Activated T-cell treated with anti-CD3 and anti-CD28 coated beads, Interleukin-2, amount 50 U/mL, for 4 hours (primary cell): ENCODE results near the gene MLH1. TPM values are rescaled to one million over a fixed set of nuclear protein-coding genes. Genes with fewer than 3 reads are reported as not detected.

Experiments
- ATAC-seq, 2 donors: fragments of 200-7000 bp; cut with Tn5 transposase; one replicate each; pipeline ENCODE4 v1.10.0; 2021
- DNase-seq: peaks from one replicate; pipeline ENCODE4 v3.0.0-alpha.2; 2020
- H3K27me3 Mint-ChIP-seq: one replicate; pipeline ENCODE4 v1.8.0; 2021; ENCODE audit warnings: low read depth, mixed read lengths
- H3K36me3 Mint-ChIP-seq: one replicate; pipeline ENCODE4 v1.8.0; 2022; ENCODE audit warnings: mixed read lengths; ENCODE audit not compliant: insufficient read depth
- H3K4me1 Mint-ChIP-seq: one replicate; pipeline ENCODE4 v1.8.0; 2021; ENCODE audit warnings: low read depth, mixed read lengths
- H3K4me3 Mint-ChIP-seq: one replicate; pipeline ENCODE4 v1.8.0; 2021; ENCODE audit warnings: mild to moderate bottlenecking, moderate library complexity, mixed read lengths
- H3K9me3 Mint-ChIP-seq: one replicate; pipeline ENCODE4 v1.8.0; 2021; ENCODE audit warnings: mixed read lengths
- total RNA-seq, 3 donors: library from RNA; stranded (reverse); gene quantifications; one replicate each; pipeline ENCODE4 v1.2.1, GENCODE V29; 2021

Gene MLH1
- total RNA-seq, 3 donors from 2014 or later, result 50.7 to 63.9 (median 56.2) TPM

- no peak for DNase-seq
- no peaks in the 10 kb centered on the region for H3K4me1 Mint-ChIP-seq
Observed at GRCh38 chr3:37014620-37015019, 21.3 kb downstream of the MLH1 start.

GRCh38 chr3:37015642-37016041 lies 22.3 kb downstream of the MLH1 start:
- H3K27me3 Mint-ChIP-seq, result no peaks in the 10 kb centered on the region
- no peaks in the 10 kb centered on the region for H3K9me3 Mint-ChIP-seq
- DNase-seq, result no peak
- ATAC-seq, result no peak
- H3K36me3 Mint-ChIP-seq, result peaks cover 53% of the 10 kb centered on the region
- no peaks in the 10 kb centered on the region for H3K4me1 Mint-ChIP-seq
- H3K4me3 Mint-ChIP-seq, result no peak overlapping the region

More at GRCh38 chr3:37014620-37015019, 21.3 kb downstream of the MLH1 start:
- Mint-ChIP-seq H3K36me3 (peaks cover 48% of the 10 kb centered on the region), H3K4me3 (no peak overlapping the region), H3K27me3 (no peaks in the 10 kb centered on the region), H3K9me3 (no peaks in the 10 kb centered on the region)
- no peak for ATAC-seq

GRCh38 chr3:37016903-37017302 lies 23.6 kb downstream of the MLH1 start:
- Mint-ChIP-seq H3K36me3 (peaks cover 53% of the 10 kb centered on the region), H3K4me1 (no peaks in the 10 kb centered on the region), H3K27me3 (no peaks in the 10 kb centered on the region), H3K9me3 (no peaks in the 10 kb centered on the region), H3K4me3 (no peak overlapping the region)
- DNase-seq (no peak), ATAC-seq (no peak)

GRCh38 chr3:37017683-37018082 lies 24.4 kb downstream of the MLH1 start:
- H3K4me1 Mint-ChIP-seq, result no peaks in the 10 kb centered on the region

GRCh38 chr3:37024092-37024491 lies 30.8 kb downstream of the MLH1 start:
- ATAC-seq (no peak), DNase-seq (no peak)
- no peaks in the 10 kb centered on the region for H3K27me3 Mint-ChIP-seq
- H3K4me1 Mint-ChIP-seq, result peaks cover 2% of the 10 kb centered on the region
- no peak overlapping the region for H3K4me3 Mint-ChIP-seq
- peaks cover 63% of the 10 kb centered on the region for H3K36me3 Mint-ChIP-seq
- no peaks in the 10 kb centered on the region for H3K9me3 Mint-ChIP-seq

More at GRCh38 chr3:37017683-37018082, 24.4 kb downstream of the MLH1 start:
- H3K36me3 Mint-ChIP-seq, result peaks cover 55% of the 10 kb centered on the region
- DNase-seq (no peak), ATAC-seq (no peak)
- H3K9me3 Mint-ChIP-seq, result no peaks in the 10 kb centered on the region
- H3K4me3 Mint-ChIP-seq, result no peak overlapping the region
- no peaks in the 10 kb centered on the region for H3K27me3 Mint-ChIP-seq

GRCh38 chr3:37024820-37025405 lies 31.6 kb downstream of the MLH1 start:
- DNase-seq, result no peak
- no peaks in the 10 kb centered on the region for H3K27me3 Mint-ChIP-seq
- peaks cover 2% of the 10 kb centered on the region for H3K4me1 Mint-ChIP-seq
- ATAC-seq, result no peak
- H3K36me3 Mint-ChIP-seq, result peaks cover 59% of the 10 kb centered on the region
- H3K4me3 Mint-ChIP-seq, result no peak overlapping the region
- H3K9me3 Mint-ChIP-seq, result no peaks in the 10 kb centered on the region

GRCh38 chr3:37025561-37026335 lies 32.4 kb downstream of the MLH1 start:
- Mint-ChIP-seq H3K27me3 (no peaks in the 10 kb centered on the region), H3K4me1 (peaks cover 2% of the 10 kb centered on the region), H3K4me3 (no peak overlapping the region), H3K36me3 (peaks cover 53% of the 10 kb centered on the region), H3K9me3 (no peaks in the 10 kb centered on the region)
- ATAC-seq, result no peak
- no peak for DNase-seq

- no peak for DNase-seq
- H3K4me3 Mint-ChIP-seq, result no peak overlapping the region
- no peaks in the 10 kb centered on the region for H3K27me3 Mint-ChIP-seq
- no peak for ATAC-seq
- H3K9me3 Mint-ChIP-seq, result no peaks in the 10 kb centered on the region
- peaks cover 49% of the 10 kb centered on the region for H3K36me3 Mint-ChIP-seq
- peaks cover 2% of the 10 kb centered on the region for H3K4me1 Mint-ChIP-seq
Observed at GRCh38 chr3:37026851-37027250, 33.5 kb downstream of the MLH1 start.

GRCh38 chr3:37028329-37028728 lies 35.0 kb downstream of the MLH1 start:
- Mint-ChIP-seq H3K4me3 (no peak overlapping the region), H3K27me3 (no peaks in the 10 kb centered on the region), H3K9me3 (no peaks in the 10 kb centered on the region), H3K36me3 (peaks cover 51% of the 10 kb centered on the region), H3K4me1 (peaks cover 2% of the 10 kb centered on the region)
- ATAC-seq (no peak), DNase-seq (no peak)

- no peak overlapping the region for H3K4me3 Mint-ChIP-seq
- no peaks in the 10 kb centered on the region for H3K9me3 Mint-ChIP-seq
- no peaks in the 10 kb centered on the region for H3K27me3 Mint-ChIP-seq
- DNase-seq, result no peak
- ATAC-seq, result no peak
- peaks cover 2% of the 10 kb centered on the region for H3K4me1 Mint-ChIP-seq
- H3K36me3 Mint-ChIP-seq, result peaks cover 52% of the 10 kb centered on the region
Observed at GRCh38 chr3:37029111-37029510, 35.8 kb downstream of the MLH1 start.

- DNase-seq, result no peak
- Mint-ChIP-seq H3K4me3 (no peak overlapping the region), H3K4me1 (peaks cover 2% of the 10 kb centered on the region), H3K36me3 (peaks cover 54% of the 10 kb centered on the region), H3K27me3 (no peaks in the 10 kb centered on the region), H3K9me3 (no peaks in the 10 kb centered on the region)
- ATAC-seq, result no peak
Observed at GRCh38 chr3:37029516-37030163, 36.3 kb downstream of the MLH1 start.

GRCh38 chr3:37030588-37030987 lies 37.3 kb downstream of the MLH1 start:
- DNase-seq (no peak), ATAC-seq (no peak)
- Mint-ChIP-seq H3K4me3 (no peak overlapping the region), H3K4me1 (no peaks in the 10 kb centered on the region), H3K27me3 (no peaks in the 10 kb centered on the region), H3K9me3 (no peaks in the 10 kb centered on the region), H3K36me3 (peaks cover 59% of the 10 kb centered on the region)

- H3K27me3 Mint-ChIP-seq, result no peaks in the 10 kb centered on the region
- peaks cover 59% of the 10 kb centered on the region for H3K36me3 Mint-ChIP-seq
- no peak overlapping the region for H3K4me3 Mint-ChIP-seq
- no peaks in the 10 kb centered on the region for H3K4me1 Mint-ChIP-seq
- DNase-seq (no peak), ATAC-seq (no peak)
- no peaks in the 10 kb centered on the region for H3K9me3 Mint-ChIP-seq
Observed at GRCh38 chr3:37031096-37031682, 37.9 kb downstream of the MLH1 start.

- H3K36me3 Mint-ChIP-seq, result peaks cover 61% of the 10 kb centered on the region
- peaks cover 4% of the 10 kb centered on the region for H3K9me3 Mint-ChIP-seq
- H3K4me3 Mint-ChIP-seq, result no peak overlapping the region
- DNase-seq, result no peak
- no peak for ATAC-seq
- no peaks in the 10 kb centered on the region for H3K27me3 Mint-ChIP-seq
- H3K4me1 Mint-ChIP-seq, result no peaks in the 10 kb centered on the region
Observed at GRCh38 chr3:37032961-37033360, 39.6 kb downstream of the MLH1 start.
